BLaER1 treated with 17β-estradiol and CSF1 and Interleukin-3, amounts not matched to agents 10 nM and 100 nM (cell line): Measurements from ENCODE around the gene OBP2A.

Source experiments
- H3K27ac ChIP-seq, 11 experiments: shearing (Covaris generic); formaldehyde crosslinking; 2 replicates each; pipeline ENCODE4 v1.8.1; 2022
- H3K27me3 ChIP-seq, 11 experiments: shearing (Covaris generic); formaldehyde crosslinking; 2 replicates each; pipeline ENCODE4 v1.8.1; 2022
- H3K36me3 ChIP-seq, 11 experiments: shearing (Covaris generic); formaldehyde crosslinking; 2 replicates each; pipeline ENCODE4 v1.8.1; 2022
- H3K4me1 ChIP-seq, 10 experiments: shearing (Covaris generic); formaldehyde crosslinking; 2 replicates each; pipeline ENCODE4 v1.8.1; 2022
- H3K4me2 ChIP-seq, 11 experiments: shearing (Covaris generic); formaldehyde crosslinking; 2 replicates each; pipeline ENCODE4 v1.8.1; 2022
- H3K4me3 ChIP-seq, 10 experiments: shearing (Covaris generic); formaldehyde crosslinking; 2 replicates each; pipeline ENCODE4 v1.8.1; 2022
- H3K9ac ChIP-seq, 11 experiments: shearing (Covaris generic); formaldehyde crosslinking; 2 replicates each; pipeline ENCODE4 v1.8.1; 2022
- H3K9me3 ChIP-seq, 11 experiments: shearing (Covaris generic); formaldehyde crosslinking; replicated peaks in 1 of 11; 2 replicates each; pipeline ENCODE4 v1.8.1; 2022
- H4K20me1 ChIP-seq, 11 experiments: shearing (Covaris generic); formaldehyde crosslinking; 2 replicates each; pipeline ENCODE4 v1.8.1; 2022
- Cebpa-rat ChIP-seq, 11 experiments: shearing (Covaris generic); IDR thresholded peaks; 2 replicates each; pipeline ENCODE4 v1.8.1; 2022

Gene OBP2A

DNA sequence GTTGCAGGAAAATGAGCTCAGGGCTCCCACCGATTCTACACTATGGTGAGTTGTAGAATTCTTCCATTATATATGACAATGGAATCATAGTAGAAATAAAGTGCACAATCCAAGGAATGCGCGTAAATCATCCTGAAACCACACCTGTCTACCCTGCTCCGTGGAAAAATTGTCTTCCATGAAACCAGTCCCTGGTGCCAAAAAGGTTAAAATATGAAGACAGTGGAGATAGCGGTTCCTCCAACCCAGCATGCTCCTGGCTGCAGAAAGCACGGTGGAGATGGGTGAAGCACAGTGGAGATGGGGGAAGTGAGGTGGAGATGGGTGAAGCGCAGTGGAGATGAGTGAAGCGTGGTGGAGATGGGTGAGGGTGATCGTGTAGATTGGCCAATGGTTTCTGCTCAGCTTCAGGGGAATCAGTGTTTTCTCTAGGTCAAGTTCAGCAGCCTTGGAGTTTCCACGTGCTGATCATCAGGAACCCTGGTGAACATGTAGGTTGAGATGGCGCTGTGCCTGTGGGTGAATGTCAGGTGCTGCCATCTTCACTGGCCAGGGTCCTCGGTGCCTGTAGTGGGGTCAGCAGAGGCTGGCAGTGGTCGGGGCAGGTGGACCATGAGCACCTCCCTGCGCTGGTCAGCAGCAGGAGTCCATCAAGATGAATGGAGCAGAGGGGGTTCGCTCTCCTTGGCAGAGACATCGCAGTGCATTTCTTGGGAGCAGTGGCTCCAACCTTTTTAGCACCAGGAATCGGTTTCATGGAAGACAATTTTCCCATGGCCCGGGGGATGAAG is 35.9 kb downstream of the OBP2A start:
- H3K27ac ChIP-seq = no peak overlapping the region
- no peak overlapping the region for H3K9ac ChIP-seq
- H3K4me1 ChIP-seq = peaks cover 0 to 27% (median 27%) of the 10 kb centered on the region in 10 experiments; a peak in 17 of 20 replicates
- no peaks in the 10 kb centered on the region for H3K27me3 ChIP-seq
- no peaks in the 10 kb centered on the region for H3K9me3 ChIP-seq
- H3K36me3 ChIP-seq = no peaks in the 10 kb centered on the region
- H3K4me3 ChIP-seq = no peak overlapping the region
- no peaks in the 10 kb centered on the region for H4K20me1 ChIP-seq
- TF ChIP-seq Cebpa-rat (IDR thresholded peaks at IDR 0.05) = no peak
- no peak overlapping the region for H3K4me2 ChIP-seq

DNA sequence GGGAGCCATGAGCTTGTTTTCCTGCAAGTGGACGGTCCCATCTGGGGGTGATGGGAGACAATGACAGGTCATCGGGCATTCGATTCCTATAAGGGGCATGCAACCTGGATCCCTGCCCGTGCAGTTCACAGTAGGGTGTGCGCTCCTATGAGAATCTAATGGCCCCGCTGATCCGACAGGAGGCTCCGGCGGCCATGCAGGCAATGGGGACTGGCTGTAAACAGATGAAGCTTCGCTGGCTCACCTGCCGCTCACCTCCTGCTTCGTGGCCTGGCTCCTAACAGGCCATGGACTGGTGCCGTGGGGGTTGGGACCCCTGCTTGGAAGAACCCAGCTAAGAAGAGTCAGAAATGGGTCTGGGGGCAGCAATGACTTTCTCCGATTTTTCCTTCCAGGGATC is 36.6 kb downstream of the OBP2A start:
- Histone ChIP-seq H3K4me3 (no peak overlapping the region), H3K36me3 (no peaks in the 10 kb centered on the region), H3K9ac (no peak overlapping the region), H4K20me1 (no peaks in the 10 kb centered on the region), H3K4me2 (no peak overlapping the region), H3K27me3 (no peaks in the 10 kb centered on the region), H3K4me1 (peaks cover 0 to 34% (median 29%) of the 10 kb centered on the region in 10 experiments; a peak in 17 of 20 replicates), H3K9me3 (no peaks in the 10 kb centered on the region), H3K27ac (no peak overlapping the region)
- no peak for TF ChIP-seq Cebpa-rat (IDR thresholded peaks at IDR 0.05)

DNA sequence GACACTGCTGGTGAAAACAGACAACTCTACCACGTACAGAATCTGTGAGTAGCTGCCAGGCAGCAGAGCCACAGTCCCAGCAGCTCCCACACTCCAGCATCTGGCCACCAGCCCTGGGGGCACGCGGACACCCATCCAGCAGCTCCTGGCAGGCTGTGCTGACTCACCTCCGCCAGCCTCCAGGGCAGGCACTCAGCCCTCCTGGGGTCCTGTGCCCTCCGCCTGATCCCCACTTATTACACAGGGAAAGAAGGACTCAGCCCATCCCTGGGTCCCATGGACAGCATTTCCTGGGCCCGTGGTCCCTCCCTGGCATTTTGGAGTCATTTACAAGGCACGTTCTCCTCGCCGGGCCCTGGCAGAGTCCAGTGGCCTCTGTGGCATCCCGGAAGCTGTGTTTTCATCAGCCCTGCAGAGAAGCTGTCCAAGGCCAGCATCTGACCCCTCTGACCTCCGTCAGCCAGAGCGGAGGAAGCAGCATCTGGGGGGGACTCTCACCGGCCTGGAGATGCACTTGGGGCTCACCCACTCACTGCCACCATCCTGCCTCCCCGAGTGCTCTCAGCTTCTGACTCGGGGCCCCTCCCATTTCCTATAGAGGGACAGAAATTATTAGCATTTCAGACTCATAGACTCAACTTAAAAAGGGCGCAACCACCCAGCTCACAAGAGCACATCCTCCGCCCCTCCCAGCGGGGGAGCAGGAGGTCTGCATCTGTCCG is 37.2 kb downstream of the OBP2A start:
- Histone ChIP-seq H3K36me3 (no peaks in the 10 kb centered on the region), H3K4me2 (no peak overlapping the region), H3K9me3 (no peaks in the 10 kb centered on the region), H3K4me3 (no peak overlapping the region), H3K9ac (no peak overlapping the region), H3K27ac (no peak overlapping the region), H4K20me1 (no peaks in the 10 kb centered on the region), H3K27me3 (no peaks in the 10 kb centered on the region), H3K4me1 (peaks cover 0 to 39% (median 29%) of the 10 kb centered on the region in 10 experiments; a peak in 17 of 20 replicates)
- TF ChIP-seq Cebpa-rat (IDR thresholded peaks at IDR 0.05) = no peak

DNA sequence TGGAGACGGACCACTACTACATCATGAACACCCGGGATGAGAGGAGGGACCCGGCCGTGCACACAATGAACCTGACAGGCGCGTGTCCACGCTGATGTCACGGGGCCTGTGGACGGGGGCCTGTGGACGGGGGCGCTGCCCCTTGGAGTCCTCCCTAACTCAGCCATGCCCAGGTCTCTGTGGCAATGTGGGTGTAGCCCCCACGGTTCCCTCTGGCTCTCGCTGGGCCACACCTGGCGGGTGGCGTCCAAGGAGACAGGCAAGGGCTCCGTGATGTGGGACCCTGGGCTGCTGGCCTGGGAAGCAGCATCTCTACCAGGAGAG is 37.7 kb downstream of the OBP2A start:
- Histone ChIP-seq H3K27me3 (no peaks in the 10 kb centered on the region), H3K9me3 (no peaks in the 10 kb centered on the region), H3K4me3 (no peak overlapping the region), H3K4me1 (peaks cover 0 to 39% (median 29%) of the 10 kb centered on the region in 10 experiments; a peak in 17 of 20 replicates), H3K9ac (no peak overlapping the region), H3K27ac (no peak overlapping the region), H3K36me3 (no peaks in the 10 kb centered on the region), H3K4me2 (no peak overlapping the region), H4K20me1 (no peaks in the 10 kb centered on the region)
- no peak for TF ChIP-seq Cebpa-rat (IDR thresholded peaks at IDR 0.05)

DNA sequence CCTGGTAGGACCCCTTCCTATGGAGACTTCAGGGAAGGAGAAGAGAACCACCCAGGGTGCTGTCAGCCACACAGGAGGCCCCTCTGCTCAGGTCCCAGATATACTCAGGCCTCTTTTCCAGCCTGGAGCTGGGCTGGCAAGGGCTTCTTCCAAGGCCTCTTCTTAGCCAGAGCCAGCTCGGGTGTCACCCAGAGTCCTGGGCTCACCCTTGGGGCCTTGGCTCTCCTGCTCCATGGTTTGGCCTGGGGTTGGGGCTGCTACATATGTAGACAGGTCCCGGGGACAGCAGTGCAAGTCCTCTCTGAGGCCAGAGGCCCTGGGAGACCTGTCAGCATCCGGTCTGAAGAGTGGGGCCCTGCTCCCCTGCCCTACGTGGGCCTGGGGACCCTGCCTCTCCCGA is 38.4 kb downstream of the OBP2A start:
- Histone ChIP-seq H3K4me3 (no peak overlapping the region; a peak in 1 of 20 replicates), H3K27me3 (no peaks in the 10 kb centered on the region), H3K4me2 (peak overlapping the region; percentile 7 to 95 (median 81); a peak in 19 of 22 replicates), H3K36me3 (no peaks in the 10 kb centered on the region), H3K27ac (peak overlapping the region in 4 of 11 experiments; percentile 49 to 55 (median 49); a peak in 5 of 22 replicates), H3K9me3 (no peaks in the 10 kb centered on the region), H3K4me1 (peaks cover 0 to 39% (median 29%) of the 10 kb centered on the region in 10 experiments; a peak in 17 of 20 replicates), H3K9ac (peak overlapping the region in 4 of 11 experiments; percentile 19 to 66 (median 31); a peak in 6 of 22 replicates), H4K20me1 (no peaks in the 10 kb centered on the region)
- no peak for TF ChIP-seq Cebpa-rat (IDR thresholded peaks at IDR 0.05)

- Histone ChIP-seq H3K9me3 (no peaks in the 10 kb centered on the region), H3K4me2 (peak overlapping the region; percentile 7 to 95 (median 81); a peak in 19 of 22 replicates), H3K36me3 (no peaks in the 10 kb centered on the region), H3K9ac (peak overlapping the region in 4 of 11 experiments; percentile 19 to 66 (median 31); a peak in 5 of 22 replicates), H3K27ac (peak overlapping the region in 2 of 11 experiments; percentile 49 to 55; a peak in 2 of 22 replicates), H4K20me1 (no peaks in the 10 kb centered on the region), H3K4me3 (no peak overlapping the region; a peak in 1 of 20 replicates), H3K4me1 (peaks cover 0 to 39% (median 29%) of the 10 kb centered on the region in 10 experiments; a peak in 17 of 20 replicates), H3K27me3 (no peaks in the 10 kb centered on the region)
- no peak for TF ChIP-seq Cebpa-rat (IDR thresholded peaks at IDR 0.05)
Measured at GRCh38 chr9:135584934-135585333, 39.0 kb downstream of the OBP2A start.

- peak overlapping the region in 9 of 11 experiments; percentile 43 to 95 (median 83); a peak in 16 of 22 replicates for H3K4me2 ChIP-seq
- no peak overlapping the region for H3K4me3 ChIP-seq
- H4K20me1 ChIP-seq = no peaks in the 10 kb centered on the region
- H3K9ac ChIP-seq = no peak overlapping the region
- H3K9me3 ChIP-seq = no peaks in the 10 kb centered on the region
- H3K4me1 ChIP-seq = peaks cover 0 to 44% (median 34%) of the 10 kb centered on the region in 10 experiments; a peak in 17 of 20 replicates
- H3K27me3 ChIP-seq = no peaks in the 10 kb centered on the region
- no peaks in the 10 kb centered on the region for H3K36me3 ChIP-seq
- H3K27ac ChIP-seq = no peak overlapping the region
- no peak for TF ChIP-seq Cebpa-rat (IDR thresholded peaks at IDR 0.05)
Measured at GRCh38 chr9:135586601-135587109, 40.7 kb downstream of the OBP2A start.

DNA sequence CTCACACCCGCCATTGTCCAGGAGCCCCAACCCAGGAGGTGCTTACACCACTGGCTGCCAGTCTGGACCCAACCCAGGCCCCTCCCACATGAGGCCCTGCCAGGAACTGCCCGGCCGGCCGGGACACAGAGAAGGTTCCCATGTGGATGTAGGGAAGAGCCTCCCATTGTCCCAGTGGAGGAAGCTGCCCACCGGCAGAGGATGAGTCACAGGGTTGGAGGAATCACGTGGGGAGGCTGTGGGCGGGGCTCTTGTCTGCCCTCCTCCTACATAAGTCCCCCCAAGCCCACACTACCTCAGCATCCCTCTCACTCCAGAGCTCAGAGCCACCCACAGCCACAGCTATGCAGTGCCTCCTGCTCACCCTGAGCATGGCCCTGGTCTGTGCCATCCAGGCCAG is 41.7 kb downstream of the OBP2A start:
- no peaks in the 10 kb centered on the region for H4K20me1 ChIP-seq
- H3K4me2 ChIP-seq = peak overlapping the region in 3 of 11 experiments; percentile 2 to 17 (median 6); a peak in 2 of 22 replicates
- no peaks in the 10 kb centered on the region for H3K27me3 ChIP-seq
- no peak overlapping the region for H3K4me3 ChIP-seq
- no peak for TF ChIP-seq Cebpa-rat (IDR thresholded peaks at IDR 0.05)
- no peaks in the 10 kb centered on the region for H3K36me3 ChIP-seq
- no peaks in the 10 kb centered on the region for H3K9me3 ChIP-seq
- no peak overlapping the region for H3K9ac ChIP-seq
- peaks cover 0 to 45% (median 34%) of the 10 kb centered on the region in 10 experiments; a peak in 17 of 20 replicates for H3K4me1 ChIP-seq
- no peak overlapping the region for H3K27ac ChIP-seq

DNA sequence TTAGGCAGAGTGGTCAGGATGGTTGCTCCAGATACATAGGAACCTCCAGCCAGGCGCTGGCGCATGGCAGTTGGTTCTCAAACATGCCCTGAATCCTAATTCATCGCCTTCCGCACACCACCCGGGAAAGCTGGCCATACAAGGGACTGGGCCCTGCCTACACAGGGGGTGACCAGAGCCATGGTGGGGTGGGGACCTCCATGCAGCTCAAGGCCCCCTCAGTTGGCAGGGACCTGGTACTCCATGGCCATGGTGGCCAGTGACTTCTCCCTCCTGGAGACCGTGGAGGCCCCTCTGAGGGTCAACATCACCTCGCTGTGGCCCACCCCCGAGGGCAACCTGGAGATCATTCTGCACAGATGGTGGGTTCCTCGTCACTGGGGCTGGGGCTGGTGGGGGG is 42.4 kb downstream of the OBP2A start:
- H3K27ac ChIP-seq = no peak overlapping the region
- no peaks in the 10 kb centered on the region for H3K9me3 ChIP-seq
- H3K36me3 ChIP-seq = no peaks in the 10 kb centered on the region
- no peaks in the 10 kb centered on the region for H3K27me3 ChIP-seq
- no peak overlapping the region for H3K4me3 ChIP-seq
- TF ChIP-seq Cebpa-rat (IDR thresholded peaks at IDR 0.05) = no peak
- no peaks in the 10 kb centered on the region for H4K20me1 ChIP-seq
- H3K9ac ChIP-seq = no peak overlapping the region
- 0 out of 22 replicates have a peak overlapping the region, but pooled peaks of 1 of the 11 experiments have one; percentile 2 for H3K4me2 ChIP-seq
- H3K4me1 ChIP-seq = peaks cover 0 to 45% (median 34%) of the 10 kb centered on the region in 10 experiments; a peak in 17 of 20 replicates
